ENCODE results near the gene UGT2B15. TPM values are rescaled to one million over a fixed set of nuclear protein-coding genes. Genes with fewer than 3 reads are reported as not detected.
"Not testable (repeated sequence)": the region's sequence is repeated elsewhere in the genome, so short reads cannot be mapped to it uniquely, and the experiment has no call there.

UGT2B15 gene
- total and polyA plus RNA-seq, 12 donors: 0.19 to 0.22 TPM; not detected in 10

DNA sequence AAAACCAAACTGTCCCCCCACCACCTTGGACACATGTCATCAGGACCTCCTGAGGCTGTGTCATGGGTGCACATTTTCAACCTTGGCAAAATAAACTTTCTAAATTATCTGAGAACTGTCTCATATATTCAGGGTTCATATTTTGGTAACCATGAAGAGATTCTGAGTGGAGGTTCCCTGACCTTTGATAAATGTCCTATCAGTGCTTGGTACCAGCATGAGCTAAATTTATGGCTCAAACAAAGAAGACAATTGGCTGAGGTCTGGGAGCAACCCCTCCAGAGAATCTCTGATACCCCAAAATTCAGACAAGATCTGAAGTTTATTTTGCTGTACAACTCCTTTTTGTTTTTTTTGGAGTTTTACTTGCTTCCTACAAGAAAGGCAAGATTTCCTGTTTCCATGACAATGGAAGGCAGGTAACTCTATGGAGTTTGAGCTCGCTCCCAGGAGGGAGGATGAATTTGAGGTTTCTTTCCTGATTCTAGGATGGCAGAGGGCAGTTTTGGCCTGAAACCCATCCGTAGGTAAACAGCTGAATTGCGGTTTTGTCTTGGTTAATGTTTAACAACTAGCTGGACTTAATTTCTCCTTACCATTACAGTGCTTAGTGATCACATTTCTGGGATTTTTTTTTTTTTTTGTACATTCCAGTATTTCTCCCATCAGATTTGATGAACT, 14.5 kb downstream of the UGT2B15 start:
- H3K27me3 ChIP-seq: no peaks in the 10 kb centered on the region
- no peak overlapping the region for H3K27ac ChIP-seq
- intact Hi-C loops (cut with DNase I): no loop called here
- H3K4me3 ChIP-seq: no peak overlapping the region
- H3K4me1 ChIP-seq (replicated peaks in 1 of 2): no peaks in the 10 kb centered on the region
- DNase-seq: no peak
- WGBS, 4 donors: 48 to 73% (median 62%) methylated on average over 3 of the region's 3 CpGs
- H3K9me3 ChIP-seq (replicated peaks in 1 of 3): no peaks in the 10 kb centered on the region
- no peak for TF ChIP-seq POLR2A (IDR thresholded peaks at IDR 0.05)
- TF ChIP-seq, protein P1, sequence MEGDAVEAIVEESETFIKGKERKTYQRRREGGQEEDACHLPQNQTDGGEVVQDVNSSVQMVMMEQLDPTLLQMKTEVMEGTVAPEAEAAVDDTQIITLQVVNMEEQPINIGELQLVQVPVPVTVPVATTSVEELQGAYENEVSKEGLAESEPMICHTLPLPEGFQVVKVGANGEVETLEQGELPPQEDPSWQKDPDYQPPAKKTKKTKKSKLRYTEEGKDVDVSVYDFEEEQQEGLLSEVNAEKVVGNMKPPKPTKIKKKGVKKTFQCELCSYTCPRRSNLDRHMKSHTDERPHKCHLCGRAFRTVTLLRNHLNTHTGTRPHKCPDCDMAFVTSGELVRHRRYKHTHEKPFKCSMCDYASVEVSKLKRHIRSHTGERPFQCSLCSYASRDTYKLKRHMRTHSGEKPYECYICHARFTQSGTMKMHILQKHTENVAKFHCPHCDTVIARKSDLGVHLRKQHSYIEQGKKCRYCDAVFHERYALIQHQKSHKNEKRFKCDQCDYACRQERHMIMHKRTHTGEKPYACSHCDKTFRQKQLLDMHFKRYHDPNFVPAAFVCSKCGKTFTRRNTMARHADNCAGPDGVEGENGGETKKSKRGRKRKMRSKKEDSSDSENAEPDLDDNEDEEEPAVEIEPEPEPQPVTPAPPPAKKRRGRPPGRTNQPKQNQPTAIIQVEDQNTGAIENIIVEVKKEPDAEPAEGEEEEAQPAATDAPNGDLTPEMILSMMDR (IDR thresholded peaks at IDR 0.05): no peak
- H3K36me3 ChIP-seq (replicated peaks in 1 of 2): no peaks in the 10 kb centered on the region

DNA sequence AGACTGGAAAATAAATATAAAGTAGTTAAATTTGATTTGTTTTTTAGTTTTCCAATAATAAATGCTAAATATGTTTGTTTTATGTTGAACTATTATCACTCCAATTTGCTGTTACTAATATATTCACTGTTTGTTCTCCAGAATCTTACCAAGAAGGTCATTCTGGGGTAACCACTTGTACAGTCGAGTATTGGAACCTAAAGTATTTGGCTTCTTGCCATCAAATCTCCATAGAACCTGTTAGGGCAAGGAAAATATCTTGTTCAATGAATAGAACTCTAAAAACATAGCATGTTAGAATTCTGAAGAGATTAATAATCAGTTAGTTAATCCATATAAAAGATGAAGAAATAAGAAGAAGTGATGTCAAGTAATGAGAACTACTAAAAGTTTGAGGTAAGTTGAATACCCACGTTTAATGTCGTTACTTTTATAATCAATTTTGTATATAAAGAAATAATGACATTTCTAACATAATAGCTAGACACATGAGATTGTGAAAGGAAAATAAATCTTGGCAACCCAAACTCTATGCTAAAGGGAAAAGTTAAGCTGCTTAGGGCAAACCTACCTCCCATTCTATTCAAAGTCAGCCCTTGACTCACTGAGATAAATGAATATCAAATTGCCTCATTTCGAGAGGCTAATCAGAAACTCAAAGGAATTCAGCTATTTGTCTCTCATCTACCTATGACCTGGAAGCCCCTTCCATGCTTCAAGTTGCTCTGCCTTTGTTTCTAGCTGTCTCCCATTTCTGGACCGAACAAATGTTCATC, 15.3 kb downstream of the UGT2B15 start:
- H3K9me3 ChIP-seq (replicated peaks in 1 of 3): no peaks in the 10 kb centered on the region
- TF ChIP-seq POLR2A (IDR thresholded peaks at IDR 0.05): no peak
- TF ChIP-seq, protein P1 (IDR thresholded peaks at IDR 0.05): no peak
- no peaks in the 10 kb centered on the region for H3K36me3 ChIP-seq (replicated peaks in 1 of 2)
- DNase-seq: no peak
- H3K4me1 ChIP-seq (replicated peaks in 1 of 2): no peaks in the 10 kb centered on the region
- intact Hi-C loops (cut with DNase I): no loop called here
- no peak overlapping the region for H3K4me3 ChIP-seq
- WGBS, 4 donors: 57 to 71% (median 65%) methylated on average over 5 of the region's 5 CpGs
- H3K27me3 ChIP-seq: no peaks in the 10 kb centered on the region
- no peak overlapping the region for H3K27ac ChIP-seq

DNA sequence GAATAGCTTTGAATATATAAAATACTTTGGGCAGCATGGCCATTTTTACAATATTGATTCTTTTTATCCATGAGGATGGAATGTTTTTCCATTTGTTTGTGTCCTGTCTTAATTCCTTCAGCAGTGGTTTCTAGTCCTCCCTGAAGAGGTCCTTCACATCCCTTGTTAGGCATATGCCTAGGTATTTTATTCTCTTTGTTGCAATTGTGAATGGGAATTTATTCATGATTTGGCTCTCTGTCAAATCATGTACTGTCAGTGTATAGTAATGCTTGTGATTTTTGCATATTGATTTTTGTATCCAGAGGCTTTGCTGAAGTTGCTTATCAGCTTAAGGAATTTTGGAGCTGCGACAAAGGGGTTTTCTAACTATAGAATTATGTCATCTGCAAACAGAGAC, 18.5 kb downstream of the UGT2B15 start:
- H3K4me1 ChIP-seq (replicated peaks in 1 of 2): no peaks in the 10 kb centered on the region
- WGBS, 4 donors: 46 to 73% (median 62%) methylated on average over 1 of the region's 1 CpG
- TF ChIP-seq, protein P1 (IDR thresholded peaks at IDR 0.05): no peak
- no peak for TF ChIP-seq POLR2A (IDR thresholded peaks at IDR 0.05)
- DNase-seq: no peak
- no peaks in the 10 kb centered on the region for H3K36me3 ChIP-seq (replicated peaks in 1 of 2)
- no peak overlapping the region for H3K4me3 ChIP-seq
- intact Hi-C loops (cut with DNase I): no loop called here
- no peaks in the 10 kb centered on the region for H3K27me3 ChIP-seq
- H3K27ac ChIP-seq: no peak overlapping the region
- no peaks in the 10 kb centered on the region for H3K9me3 ChIP-seq (replicated peaks in 1 of 3)

DNA sequence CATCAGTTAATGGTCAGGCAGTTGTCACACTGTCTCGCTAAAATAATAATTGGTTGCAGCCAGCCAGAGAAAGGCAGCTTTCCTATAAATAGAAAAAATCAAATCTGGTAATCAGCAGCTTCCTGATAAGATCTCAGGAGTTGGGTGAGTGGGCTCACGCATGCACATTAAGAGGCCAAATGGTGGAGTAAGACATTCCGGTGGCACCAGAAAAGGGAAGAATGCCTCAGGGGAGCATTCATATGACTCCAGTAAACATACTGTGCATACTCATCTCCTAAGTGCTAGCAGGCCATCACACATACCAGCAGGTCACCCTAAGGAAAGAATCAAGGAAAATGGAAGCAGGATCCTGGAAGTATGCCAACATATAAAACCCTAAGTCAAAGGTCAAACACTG, 40.1 kb downstream of the UGT2B15 start:
- Histone ChIP-seq H3K36me3 (replicated peaks in 1 of 2) (no peaks in the 10 kb centered on the region), H3K4me3 (no peak overlapping the region), H3K4me1 (replicated peaks in 1 of 2) (no peaks in the 10 kb centered on the region), H3K9me3 (replicated peaks in 1 of 3) (no peaks in the 10 kb centered on the region), H3K27me3 (no peaks in the 10 kb centered on the region), H3K27ac (no peak overlapping the region)
- WGBS, 4 donors: 65 to 86% (median 82%) methylated on average over 3 of the region's 3 CpGs
- intact Hi-C loops (cut with DNase I): no loop called here
- no peak for DNase-seq
- TF ChIP-seq, protein P1 (IDR thresholded peaks at IDR 0.05): no peak
- TF ChIP-seq POLR2A (IDR thresholded peaks at IDR 0.05): no peak

DNA sequence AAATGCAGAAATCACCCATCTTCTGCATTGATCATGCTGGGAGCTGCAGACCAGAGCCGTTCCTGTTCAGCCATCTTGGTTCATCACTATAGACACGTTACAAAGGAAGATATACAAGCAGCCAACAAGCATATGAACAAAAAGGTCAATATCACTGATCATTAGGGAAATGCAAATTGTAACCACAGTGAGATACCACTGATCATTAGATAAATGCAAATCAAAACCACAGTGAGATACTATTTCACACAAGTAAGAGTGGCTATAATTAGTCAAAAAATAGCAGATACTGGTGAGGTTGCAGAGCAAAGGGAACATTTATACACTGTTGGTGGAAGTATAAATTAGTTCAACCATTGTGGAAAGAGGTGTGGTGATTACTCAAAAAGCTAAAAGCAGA, 47.7 kb downstream of the UGT2B15 start:
- H3K27ac ChIP-seq; H3K4me1 ChIP-seq (replicated peaks in 1 of 2); H3K36me3 ChIP-seq (replicated peaks in 1 of 2); intact Hi-C loops (cut with DNase I); H3K27me3 ChIP-seq; H3K9me3 ChIP-seq (replicated peaks in 1 of 3); H3K4me3 ChIP-seq; DNase-seq: not testable (repeated sequence)
- WGBS, 4 donors: 83 to 90% (median 88%) methylated on average over 1 to 2 of the region's 2 CpGs; no CpG with 5 or more reads in 1 of the 4 donors
